NCI-H510A treated with DMSO at 0.1 percent for 48 hours (cell line): Measurements from ENCODE around the gene FADS2.

ENCODE experiments used
- DNase-seq: peaks from one replicate; lab custom pipeline; 2025; lab: John Stamatoyannopoulos, UW

The FADS2 gene

GRCh38 chr11:61907282-61907681 lies 79.2 kb downstream of the FADS2 start:
- no peak for DNase-seq

DNA sequence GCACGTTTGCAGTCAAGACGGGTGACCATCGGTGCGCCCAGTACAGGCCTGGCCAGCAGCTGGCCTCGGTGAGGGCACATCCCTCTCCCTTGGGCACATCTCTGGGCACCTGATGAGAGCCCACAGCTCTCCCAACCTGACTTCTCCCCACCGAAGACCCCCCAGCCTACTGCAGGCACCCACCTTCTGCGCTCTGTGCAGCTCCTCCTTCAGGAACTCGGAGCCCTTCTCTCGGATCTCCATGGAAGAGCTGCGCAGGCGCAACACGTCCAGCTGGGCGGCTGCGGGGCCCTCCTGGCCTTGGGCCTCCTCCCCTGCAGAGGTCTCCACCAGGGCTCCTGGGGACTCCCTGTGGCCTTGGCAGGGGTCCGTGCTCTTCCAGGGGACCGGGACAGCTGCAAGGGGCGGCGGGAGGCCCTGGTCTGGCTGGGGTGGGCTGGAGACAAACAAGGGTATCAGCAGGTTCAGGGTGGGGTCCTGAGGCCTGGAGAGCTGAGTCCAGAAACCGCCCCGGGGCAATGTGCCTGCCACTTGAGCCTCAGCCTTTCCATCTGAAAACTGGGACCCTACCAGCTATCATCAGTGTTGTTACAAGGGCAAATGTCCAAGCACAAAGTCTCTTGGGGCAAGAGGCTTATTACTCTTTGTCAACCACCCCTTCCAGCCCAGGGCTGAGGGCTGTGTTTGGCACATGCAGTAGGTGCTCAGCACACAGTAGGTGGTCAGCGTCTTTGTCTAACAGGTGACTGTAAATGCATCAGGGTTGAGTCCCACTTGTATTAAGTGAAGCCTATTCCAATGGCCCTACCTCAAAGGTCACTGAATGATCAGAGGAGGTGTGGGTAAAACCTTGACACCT lies 80.0 kb downstream of the FADS2 start:
- DNase-seq, result no peak

DNA sequence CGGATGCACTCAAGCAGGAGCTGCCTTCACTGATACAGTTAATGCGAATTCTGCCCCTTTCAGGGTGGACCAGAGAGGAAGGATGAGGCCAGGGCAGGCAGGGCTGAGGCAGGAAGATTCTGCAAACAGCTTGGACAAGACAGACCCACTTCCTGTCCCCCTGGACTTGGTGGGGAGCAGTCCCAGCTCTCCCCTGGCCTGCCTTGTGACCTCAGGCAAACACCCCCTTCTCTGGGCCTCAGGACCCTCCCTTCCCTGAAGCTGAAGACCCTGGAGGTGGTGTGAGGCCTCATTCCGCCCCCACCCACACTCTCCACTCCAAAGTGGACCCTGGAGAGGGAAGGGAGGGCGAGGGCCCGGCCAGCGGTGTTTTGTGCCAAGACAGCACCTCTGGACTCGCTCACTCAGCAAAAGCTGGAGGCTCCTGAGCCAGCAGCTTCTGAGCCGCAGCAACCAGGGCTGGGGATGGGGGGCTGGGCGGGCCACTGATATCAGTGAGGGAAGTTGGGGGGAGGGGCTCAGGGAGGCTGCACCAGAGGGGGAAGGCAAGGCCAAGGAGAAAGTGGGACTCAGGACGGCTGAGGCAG lies 80.7 kb downstream of the FADS2 start:
- DNase-seq, result no peak

DNA sequence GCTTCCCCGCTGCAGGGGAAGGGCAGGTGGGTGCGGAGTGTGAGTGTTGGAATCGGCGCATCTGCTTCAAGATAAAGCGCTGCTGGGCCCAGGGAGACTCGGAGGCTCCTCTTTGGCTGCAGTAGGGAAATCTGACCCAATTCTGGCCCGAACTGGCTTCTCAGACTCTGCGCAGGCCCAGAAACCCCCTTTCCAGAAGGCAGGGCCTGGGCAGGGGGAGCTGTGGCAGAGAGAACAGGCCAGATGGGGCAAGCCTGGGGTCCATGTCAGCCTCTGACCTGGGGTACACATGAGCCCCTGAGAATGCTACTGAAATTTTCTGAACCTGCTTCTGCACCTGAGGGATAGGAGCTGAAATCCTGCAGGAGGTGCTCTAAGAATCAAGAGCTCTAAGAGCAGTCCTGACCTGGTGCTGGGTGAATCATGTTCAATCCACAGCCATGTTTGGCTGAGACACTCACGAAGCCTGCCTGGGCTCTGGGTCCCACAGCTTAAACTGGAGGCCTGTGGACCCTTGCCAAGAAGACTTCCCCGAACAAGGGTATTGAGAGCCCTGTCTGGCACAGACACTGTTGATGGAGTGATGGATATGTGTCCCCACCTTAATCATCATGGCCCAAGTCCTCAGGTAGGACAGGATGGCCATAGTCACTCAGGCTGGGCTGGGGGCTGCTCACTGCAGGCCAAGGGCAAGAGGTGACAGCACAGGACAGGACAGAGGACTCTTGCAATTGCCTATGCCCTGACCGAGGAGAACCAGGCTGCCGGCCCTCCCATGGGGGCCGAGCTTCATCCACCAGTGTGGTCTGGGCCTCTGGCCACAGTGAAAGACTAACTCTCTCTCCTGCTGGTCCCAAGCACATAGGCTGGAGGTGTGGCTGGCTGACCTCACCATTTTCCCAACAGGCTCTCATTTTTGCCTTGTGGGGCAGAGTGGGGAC lies 82.4 kb downstream of the FADS2 start:
- DNase-seq, result no peak

DNA sequence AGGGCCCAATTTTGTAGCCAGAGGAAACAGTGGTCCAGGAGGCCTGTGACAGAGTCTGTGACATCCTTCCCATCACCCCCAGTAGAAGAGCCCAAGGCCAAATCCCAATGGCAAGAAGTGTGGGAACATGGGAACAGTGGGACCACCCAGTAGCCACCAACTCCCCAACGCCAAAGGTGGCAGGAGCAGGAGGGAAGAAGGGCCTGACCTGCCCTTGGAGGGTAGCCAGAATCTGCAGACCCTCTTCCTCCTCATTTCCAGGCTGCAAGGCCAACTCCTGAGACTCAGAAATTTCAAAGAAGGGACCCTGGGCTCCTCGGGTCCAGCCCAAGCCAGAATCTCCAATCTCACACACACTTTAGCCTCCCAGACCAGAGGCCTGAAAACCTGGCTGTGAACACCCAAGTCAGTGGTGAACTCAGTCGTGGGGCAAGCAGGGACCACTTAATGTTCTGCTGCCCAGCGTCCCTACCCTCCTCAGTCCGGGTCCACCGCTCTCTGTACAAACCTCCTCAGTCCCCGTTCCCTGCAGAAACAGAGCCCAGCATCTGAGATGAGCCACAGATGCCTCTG lies 83.1 kb downstream of the FADS2 start:
- no peak for DNase-seq

DNA sequence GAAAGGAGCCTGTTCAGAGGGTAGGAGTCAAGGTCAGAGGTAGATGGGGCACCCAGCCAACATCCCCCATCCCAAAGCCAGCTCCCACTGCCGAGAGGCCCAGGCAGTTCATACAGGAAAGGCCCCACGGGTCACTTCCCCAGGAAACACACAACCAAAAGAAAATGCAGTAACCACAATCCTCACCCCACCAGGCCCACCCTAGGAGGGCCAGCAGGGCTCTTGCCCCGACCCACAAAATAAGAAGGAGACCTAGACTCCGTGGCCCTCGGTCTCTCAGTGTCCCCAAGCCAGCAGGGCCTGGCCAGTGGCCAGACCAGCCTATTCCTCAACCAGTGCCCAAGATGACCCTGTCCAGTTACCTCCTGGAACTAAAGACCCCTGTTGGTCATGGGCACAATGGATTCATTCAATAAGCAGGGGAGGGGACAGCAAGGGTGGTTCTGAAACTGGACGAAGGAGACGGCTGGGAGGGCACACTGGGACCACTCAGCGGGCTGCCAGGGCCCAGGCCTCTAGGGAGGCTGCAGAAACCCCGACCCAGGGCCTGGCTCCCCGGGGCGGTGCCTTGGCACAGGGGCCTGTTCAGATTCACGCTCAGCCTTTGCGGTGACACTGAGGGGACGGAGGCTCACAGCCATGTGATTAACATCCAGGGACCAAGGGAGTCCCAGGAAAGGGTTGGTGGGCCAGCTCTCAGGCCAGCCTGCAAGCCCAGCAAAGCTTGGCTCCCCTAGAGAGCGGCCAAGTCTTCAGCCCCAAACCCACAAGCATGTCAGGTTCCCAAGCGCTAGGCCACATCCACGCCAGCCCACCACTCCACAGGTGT lies 83.8 kb downstream of the FADS2 start:
- DNase-seq, result no peak

GRCh38 chr11:61912530-61912898 lies 84.4 kb downstream of the FADS2 start:
- no peak for DNase-seq

- DNase-seq, result no peak
Observed at GRCh38 chr11:61912991-61913698, 85.0 kb downstream of the FADS2 start.

DNA sequence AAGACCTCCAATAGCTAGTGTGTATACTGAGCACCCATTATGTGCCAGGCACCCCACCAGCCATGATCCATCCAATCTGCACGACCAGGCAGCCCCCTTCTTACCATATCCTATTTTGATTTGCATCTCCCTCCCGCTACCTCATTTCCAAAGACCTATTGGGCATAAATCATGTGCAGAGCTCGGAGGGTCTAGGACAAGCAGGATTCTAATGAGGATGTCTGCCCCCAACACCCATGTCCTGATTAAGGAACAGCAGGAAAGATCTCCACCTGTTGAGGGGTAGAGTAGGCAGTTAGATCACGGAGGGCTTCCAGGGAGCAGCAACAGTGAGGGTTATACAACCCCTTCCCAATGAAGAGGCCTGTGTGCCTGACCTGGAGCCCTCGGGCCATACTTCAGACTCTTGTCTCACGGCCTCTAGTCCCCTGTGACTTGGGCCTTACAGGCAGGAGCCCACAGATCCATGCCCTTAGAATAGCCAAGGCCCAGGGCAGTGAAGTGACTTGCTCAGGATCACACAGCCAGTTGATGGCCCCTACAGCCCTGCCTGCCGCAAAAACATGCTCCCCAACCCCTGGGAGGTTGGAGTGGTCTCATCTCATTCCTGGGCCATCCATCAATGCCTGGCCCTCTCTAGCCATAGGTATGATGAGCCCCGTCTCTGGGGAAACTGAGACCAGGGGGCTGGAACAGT lies 85.7 kb downstream of the FADS2 start:
- no peak for DNase-seq

- no peak for DNase-seq
Observed at GRCh38 chr11:61914471-61915171, 86.5 kb downstream of the FADS2 start.

- DNase-seq, result no peak
Observed at GRCh38 chr11:61916737-61917333, 88.7 kb downstream of the FADS2 start.
